ENCODE data around the gene MRPL10.

MRPL10 gene

DNA sequence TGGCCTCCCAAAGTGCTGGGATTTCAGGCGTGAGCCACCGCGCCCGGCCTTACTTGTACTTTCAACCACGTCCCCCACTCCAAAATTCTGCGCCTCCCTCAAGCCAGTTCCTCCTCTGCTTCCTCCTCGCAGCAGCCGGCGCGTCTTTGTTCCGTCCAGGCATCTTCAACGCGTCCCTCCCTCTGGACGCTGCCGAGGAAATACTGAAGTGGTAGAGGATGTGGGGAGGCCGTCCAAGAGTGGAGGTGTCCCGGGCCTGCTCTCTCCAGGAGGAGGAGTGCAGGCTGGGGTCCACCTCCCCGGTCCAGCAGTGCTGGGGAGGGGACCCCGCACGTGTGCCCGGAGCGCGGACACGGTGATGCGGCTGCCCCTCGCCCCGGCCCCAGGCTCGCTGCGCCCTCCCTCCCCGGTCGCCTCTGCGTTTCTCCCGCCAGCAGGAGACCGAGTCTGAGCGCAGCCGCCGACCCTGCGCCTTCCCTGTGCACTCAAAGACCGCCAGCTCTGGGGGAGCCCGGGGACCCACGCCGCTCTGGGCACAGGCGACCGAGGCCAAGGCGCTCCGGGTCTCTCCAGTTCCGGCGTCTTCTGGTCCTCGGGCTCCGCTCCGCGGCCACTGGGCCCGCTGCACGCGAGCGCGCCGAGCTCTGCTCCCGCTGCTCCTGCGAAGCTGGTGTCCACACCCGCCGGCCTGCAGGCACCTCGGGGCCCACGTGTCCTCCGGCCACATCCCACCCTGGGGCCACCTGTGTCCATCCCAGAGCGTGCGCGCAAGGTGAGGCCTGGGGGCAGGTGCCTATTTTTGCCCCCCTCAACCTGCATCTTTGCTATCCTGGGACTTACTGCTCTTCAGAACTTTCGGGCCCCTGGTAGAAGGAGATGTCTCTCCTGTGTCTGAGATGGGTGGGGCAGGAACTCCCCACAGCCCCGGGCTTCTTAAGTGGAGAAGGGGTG, 41.5 kb downstream of the MRPL10 start (continued):
- TF ChIP-seq ZNF747 (tag by site-specific recombination; IDR thresholded peaks at IDR 0.05) (no peak), ZNF624 (tag by site-specific recombination; IDR thresholded peaks at IDR 0.05) (no peak), ZNF169 (tag by site-specific recombination; IDR thresholded peaks at IDR 0.05) (no peak), ZNF184 (tag by site-specific recombination; IDR thresholded peaks at IDR 0.05) (no peak), ZNF510 (tag by site-specific recombination; IDR thresholded peaks at IDR 0.05; ENCODE audit: insufficient replicate concordance) (no peak), ZNF341 (tag by site-specific recombination; IDR thresholded peaks at IDR 0.05; ENCODE audit: low read depth) (no peak), ZBTB26 (tag by site-specific recombination; optimal IDR thresholded peaks at IDR 0.05) (peak; percentile 87), ZNF843 (tag by site-specific recombination; IDR thresholded peaks at IDR 0.05) (no peak), ZXDB (tag by site-specific recombination; IDR thresholded peaks at IDR 0.05) (0 out of 2 replicates have a peak, but pooled peaks have one; percentile 30), WT1 (tag by site-specific recombination; IDR thresholded peaks at IDR 0.05) (no peak), ZNF776 (tag by site-specific recombination; IDR thresholded peaks at IDR 0.05; ENCODE audit: borderline replicate concordance) (no peak), ZBTB11 (tag by site-specific recombination; conservative IDR thresholded peaks at IDR 0.05; ENCODE audit: low read depth) (peak; percentile 76), ZNF571 (tag by site-specific recombination; IDR thresholded peaks at IDR 0.05) (no peak), MEIS1 (CRISPR knock-in tag; IDR thresholded peaks at IDR 0.05; ENCODE audit: borderline replicate concordance) (no peak), ZNF701 (tag by site-specific recombination; IDR thresholded peaks at IDR 0.05) (no peak), ZNF664 (tag by site-specific recombination; IDR thresholded peaks at IDR 0.05) (no peak), ZNF24 (tag by site-specific recombination; IDR thresholded peaks at IDR 0.05) (no peak), ZNF707 (tag by site-specific recombination; IDR thresholded peaks at IDR 0.05) (no peak), ZNF140 (tag by site-specific recombination; IDR thresholded peaks at IDR 0.05) (no peak), ZSCAN16 (tag by site-specific recombination; IDR thresholded peaks at IDR 0.05) (no peak), ZNF146 (tag by site-specific recombination; IDR thresholded peaks at IDR 0.05) (no peak), ZNF335 (tag by site-specific recombination; conservative IDR thresholded peaks at IDR 0.05) (peak; percentile 96), ZNF391 (tag by site-specific recombination; IDR thresholded peaks at IDR 0.05; ENCODE audit: borderline replicate concordance, low read depth) (no peak), ZNF19 (tag by site-specific recombination; IDR thresholded peaks at IDR 0.05; ENCODE audit: low read depth) (no peak), ZNF394 (tag by site-specific recombination; IDR thresholded peaks at IDR 0.05; ENCODE audit: borderline replicate concordance) (peak; percentile 42; the same call in 1 of the 2 replicates), ZNF791 (tag by site-specific recombination; IDR thresholded peaks at IDR 0.05) (no peak), KLF7 (tag by site-specific recombination; IDR thresholded peaks at IDR 0.05; ENCODE audit: borderline replicate concordance) (no peak), ZNF600 (tag by site-specific recombination; IDR thresholded peaks at IDR 0.05) (peak; percentile 77), ZNF426 (tag by site-specific recombination; IDR thresholded peaks at IDR 0.05) (no peak), ZNF792 (tag by site-specific recombination; IDR thresholded peaks at IDR 0.05) (no peak), YY2 (tag by site-specific recombination; IDR thresholded peaks at IDR 0.05) (no peak), ZBTB8A (tag by site-specific recombination; IDR thresholded peaks at IDR 0.05) (peak; percentile 42; the same call in 1 of the 2 replicates), ZNF302 (tag by site-specific recombination; IDR thresholded peaks at IDR 0.05; ENCODE audit: low read depth) (no peak)
- TF ChIP-seq, protein P1, sequence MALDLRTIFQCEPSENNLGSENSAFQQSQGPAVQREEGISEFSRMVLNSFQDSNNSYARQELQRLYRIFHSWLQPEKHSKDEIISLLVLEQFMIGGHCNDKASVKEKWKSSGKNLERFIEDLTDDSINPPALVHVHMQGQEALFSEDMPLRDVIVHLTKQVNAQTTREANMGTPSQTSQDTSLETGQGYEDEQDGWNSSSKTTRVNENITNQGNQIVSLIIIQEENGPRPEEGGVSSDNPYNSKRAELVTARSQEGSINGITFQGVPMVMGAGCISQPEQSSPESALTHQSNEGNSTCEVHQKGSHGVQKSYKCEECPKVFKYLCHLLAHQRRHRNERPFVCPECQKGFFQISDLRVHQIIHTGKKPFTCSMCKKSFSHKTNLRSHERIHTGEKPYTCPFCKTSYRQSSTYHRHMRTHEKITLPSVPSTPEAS (tag by site-specific recombination; IDR thresholded peaks at IDR 0.05), result no peak
- TF ChIP-seq, protein P2, sequence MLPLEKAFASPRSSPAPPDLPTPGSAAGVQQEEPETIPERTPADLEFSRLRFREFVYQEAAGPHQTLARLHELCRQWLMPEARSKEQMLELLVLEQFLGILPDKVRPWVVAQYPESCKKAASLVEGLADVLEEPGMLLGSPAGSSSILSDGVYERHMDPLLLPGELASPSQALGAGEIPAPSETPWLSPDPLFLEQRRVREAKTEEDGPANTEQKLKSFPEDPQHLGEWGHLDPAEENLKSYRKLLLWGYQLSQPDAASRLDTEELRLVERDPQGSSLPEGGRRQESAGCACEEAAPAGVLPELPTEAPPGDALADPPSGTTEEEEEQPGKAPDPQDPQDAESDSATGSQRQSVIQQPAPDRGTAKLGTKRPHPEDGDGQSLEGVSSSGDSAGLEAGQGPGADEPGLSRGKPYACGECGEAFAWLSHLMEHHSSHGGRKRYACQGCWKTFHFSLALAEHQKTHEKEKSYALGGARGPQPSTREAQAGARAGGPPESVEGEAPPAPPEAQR (tag by site-specific recombination; IDR thresholded peaks at IDR 0.05), result no peak

Data from HEK293 (cell line).